GM18499 (cell line): ENCODE measurements around the gene GRIP2.
"Not testable (repeated sequence)": the region's sequence is repeated elsewhere in the genome, so short reads cannot be mapped to it uniquely, and the experiment has no call there.

ENCODE experiments used
- ATAC-seq: cut with Tn5 transposase; IDR thresholded peaks from one replicate; pipeline ENCODE4 v1.9.1; 2021; ENCODE audit warnings: moderate number of reproducible peaks; ENCODE audit not compliant: insufficient read depth, unreplicated experiment

The GRIP2 gene

GRCh38 chr3:14523792-14524191 is 16.4 kb downstream of the GRIP2 start:
- ATAC-seq: no peak

- ATAC-seq: no peak
Observed at GRCh38 chr3:14522768-14523167, 17.4 kb downstream of the GRIP2 start.

GRCh38 chr3:14522129-14522691 is 17.9 kb downstream of the GRIP2 start:
- no peak for ATAC-seq

- ATAC-seq: no peak
Observed at GRCh38 chr3:14521611-14522010, 18.5 kb downstream of the GRIP2 start.

- no peak for ATAC-seq
Observed at GRCh38 chr3:14520967-14521366, 19.2 kb downstream of the GRIP2 start.

GRCh38 chr3:14520149-14520548 is 20.0 kb downstream of the GRIP2 start:
- no peak for ATAC-seq

GRCh38 chr3:14519406-14519805 is 20.7 kb downstream of the GRIP2 start:
- no peak for ATAC-seq

- no peak for ATAC-seq
Observed at GRCh38 chr3:14518893-14519292, 21.2 kb downstream of the GRIP2 start.

- ATAC-seq: no peak
Observed at GRCh38 chr3:14518432-14518802, 21.7 kb downstream of the GRIP2 start.

GRCh38 chr3:14517601-14518431 is 22.3 kb downstream of the GRIP2 start:
- ATAC-seq: no peak

- ATAC-seq: no peak
Observed at GRCh38 chr3:14516738-14517345, 23.3 kb downstream of the GRIP2 start.

GRCh38 chr3:14515526-14515925 is 24.6 kb downstream of the GRIP2 start:
- not testable (repeated sequence) for ATAC-seq

GRCh38 chr3:14514323-14514720 is 25.8 kb downstream of the GRIP2 start:
- ATAC-seq: no peak

- no peak for ATAC-seq
Observed at GRCh38 chr3:14513566-14514322, 26.4 kb downstream of the GRIP2 start.

GRCh38 chr3:14512942-14513327 is 27.2 kb downstream of the GRIP2 start:
- no peak for ATAC-seq

- ATAC-seq: no peak
Observed at GRCh38 chr3:14512281-14512941, 27.7 kb downstream of the GRIP2 start.

GRCh38 chr3:14511623-14512280 is 28.4 kb downstream of the GRIP2 start:
- ATAC-seq: no peak

GRCh38 chr3:14510838-14511622 is 29.1 kb downstream of the GRIP2 start:
- ATAC-seq: no peak

- no peak for ATAC-seq
Observed at GRCh38 chr3:14509796-14510100, 30.4 kb downstream of the GRIP2 start.
